Vagina (tissue), 2 donors: ENCODE results near the gene RRAD.

ENCODE experiments used
- CTCF ChIP-seq, 3 experiments: fragments of 450-650 bp in 2 of 3; fragments of 200-600 bp in 1 of 3; sonication (generic) in 1 of 3; IDR thresholded peaks; one replicate each; pipeline ENCODE4 v1.5.1; 2017 to 2019; ENCODE audit warnings: antibody characterized with exemption in 3 of 3, mild to moderate bottlenecking in 2 of 3, moderate library complexity in 2 of 3
- POLR2A ChIP-seq, 2 donors: fragments of 450-650 bp; IDR thresholded peaks; one replicate each; pipeline ENCODE4 v1.6.1; 2017; ENCODE audit warnings: antibody characterized with exemption in 2 of 2, mild to moderate bottlenecking in 2 of 2, moderate library complexity in 2 of 2
- POLR2AphosphoS5 ChIP-seq, 2 donors: sonication (generic); formaldehyde crosslinking; IDR thresholded peaks; one replicate each; pipeline ENCODE4 v1.9.0; 2017; ENCODE audit warnings: antibody characterized with exemption in 2 of 2, mild to moderate bottlenecking in 2 of 2, low read depth in 1 of 2; ENCODE audit not compliant: insufficient read depth in 1 of 2

DNA sequence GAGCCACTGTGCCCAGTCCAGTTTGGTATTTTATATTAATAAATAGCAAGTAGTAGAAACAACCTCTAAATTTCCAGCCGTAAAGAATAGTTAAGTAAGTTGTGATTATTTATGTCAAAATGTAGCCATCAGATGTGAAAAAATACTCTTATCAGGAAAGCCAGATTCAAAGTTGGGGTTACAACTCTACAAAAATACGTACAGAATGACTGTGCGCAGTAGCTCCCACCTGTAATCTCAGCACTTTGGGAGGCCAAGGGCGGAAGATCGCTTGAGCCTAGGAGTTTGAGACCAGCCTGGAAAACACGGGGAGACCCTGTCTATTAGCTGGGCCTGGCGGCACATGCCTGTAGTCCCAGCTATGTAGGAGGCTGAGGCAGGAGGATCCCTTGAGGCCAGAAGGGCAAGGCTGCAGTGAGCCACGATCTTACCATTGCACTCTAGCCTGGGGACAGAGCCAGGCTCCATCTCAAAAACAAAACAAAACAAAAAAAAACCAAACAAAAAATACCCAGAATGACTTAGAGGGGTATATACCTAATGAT, 43.3 kb downstream of the RRAD start:
- TF ChIP-seq CTCF (IDR thresholded peaks at IDR 0.05), result no peak
- no peak for TF ChIP-seq POLR2A (IDR thresholded peaks at IDR 0.05)
- no peak for TF ChIP-seq POLR2AphosphoS5 (IDR thresholded peaks at IDR 0.05; ENCODE audit: insufficient read depth in 1 of 2, low read depth in 1 of 2)
